NT2/D1 (cell line): ENCODE data around the gene COL20A1.

ENCODE experiments used
- SUZ12 ChIP-seq: IDR thresholded peaks from 2 replicates; pipeline ENCODE4 v1.6.1; 2011; ENCODE audit not compliant: insufficient read length, insufficient read depth; ENCODE audit errors: extremely low read depth
- YY1 ChIP-seq: IDR thresholded peaks from 2 replicates; pipeline ENCODE4 v1.6.1; 2011; ENCODE audit not compliant: insufficient read length, insufficient read depth
- ZNF274 ChIP-seq: IDR thresholded peaks from 2 replicates; pipeline ENCODE4 v1.6.1; 2011; ENCODE audit warnings: mild to moderate bottlenecking, low read depth, low read length

DNA sequence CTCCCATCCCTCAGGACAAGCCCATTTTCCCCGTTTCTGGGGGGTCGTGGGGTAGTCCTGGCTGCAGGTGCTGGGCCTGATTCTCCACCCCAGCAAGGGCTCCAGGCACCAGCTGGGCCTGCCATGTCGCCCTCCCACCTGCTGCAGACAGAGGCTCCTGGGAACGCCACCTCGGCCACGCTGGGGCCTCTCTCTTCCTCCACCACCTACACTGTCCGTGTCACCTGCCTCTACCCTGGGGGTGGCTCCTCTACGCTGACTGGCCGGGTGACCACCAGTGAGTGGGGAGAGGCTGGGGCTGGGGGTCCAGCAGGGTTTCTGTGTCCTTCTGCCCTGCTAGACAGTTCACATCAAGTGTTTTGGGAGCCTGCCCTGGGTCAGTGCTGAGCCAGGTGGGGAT is 19.3 kb downstream of the COL20A1 start:
- TF ChIP-seq YY1 = no peak
- no peak for TF ChIP-seq ZNF274
- TF ChIP-seq SUZ12 = no peak
